Nephron progenitor cell (in vitro differentiated cells): ENCODE data around the gene MRTFA.
"Not testable (repeated sequence)": the region's sequence is repeated elsewhere in the genome, so short reads cannot be mapped to it uniquely, and the experiment has no call there.

Source experiments
- DNase-seq: peaks from one replicate; pipeline ENCODE4 v3.0.0; 2021
- H3K27ac Mint-ChIP-seq: 2 replicates; pipeline ENCODE4 v1.8.0; 2021; ENCODE audit warnings: mild to moderate bottlenecking, moderate library complexity, mixed read lengths
- H3K27me3 Mint-ChIP-seq: 2 replicates; pipeline ENCODE4 v1.8.0; 2021; ENCODE audit warnings: mild to moderate bottlenecking, low read depth, mixed read lengths; ENCODE audit not compliant: poor library complexity
- H3K36me3 Mint-ChIP-seq: 2 replicates; pipeline ENCODE4 v1.8.0; 2021; ENCODE audit warnings: low read depth, mixed read lengths
- H3K4me1 Mint-ChIP-seq: 2 replicates; pipeline ENCODE4 v1.8.0; 2021; ENCODE audit warnings: mixed read lengths
- H3K4me3 Mint-ChIP-seq: 2 replicates; pipeline ENCODE4 v1.8.0; 2021; ENCODE audit warnings: mild to moderate bottlenecking, moderate library complexity, mixed read lengths
- H3K9me3 Mint-ChIP-seq: 2 replicates; pipeline ENCODE4 v1.8.0; 2021; ENCODE audit warnings: mild to moderate bottlenecking, moderate library complexity, mixed read lengths
- CTCF ChIP-seq: fragments of 200-600 bp; sonication (generic); IDR thresholded peaks from 2 replicates; pipeline ENCODE4 v1.5.0; 2021; ENCODE audit warnings: antibody characterized with exemption

The MRTFA gene

GRCh38 chr22:40588726-40589125, 47.8 kb downstream of the MRTFA start:
- Mint-ChIP-seq H3K9me3 (peaks cover 8% of the 10 kb centered on the region), H3K27ac (no peak overlapping the region), H3K36me3 (peaks cover 45% of the 10 kb centered on the region), H3K4me3 (no peak overlapping the region), H3K4me1 (peaks cover 15% of the 10 kb centered on the region), H3K27me3 (no peaks in the 10 kb centered on the region)
- no peak for TF ChIP-seq CTCF
- no peak for DNase-seq

- Mint-ChIP-seq H3K27ac (no peak overlapping the region), H3K27me3 (no peaks in the 10 kb centered on the region), H3K4me3 (no peak overlapping the region), H3K36me3 (peaks cover 62% of the 10 kb centered on the region), H3K9me3 (peaks cover 23% of the 10 kb centered on the region), H3K4me1 (peaks cover 10% of the 10 kb centered on the region)
- DNase-seq = no peak
- TF ChIP-seq CTCF = no peak
These were observed 49.7 kb downstream of the MRTFA start for GRCh38 chr22:40586781-40587180.

GRCh38 chr22:40585310-40585751, 51.2 kb downstream of the MRTFA start:
- H3K27me3 Mint-ChIP-seq = no peaks in the 10 kb centered on the region
- TF ChIP-seq CTCF = no peak
- peaks cover 64% of the 10 kb centered on the region for H3K36me3 Mint-ChIP-seq
- DNase-seq = no peak
- peak overlapping the region; percentile 79 for H3K27ac Mint-ChIP-seq
- H3K9me3 Mint-ChIP-seq = peaks cover 24% of the 10 kb centered on the region
- peaks cover 10% of the 10 kb centered on the region for H3K4me1 Mint-ChIP-seq
- H3K4me3 Mint-ChIP-seq = no peak overlapping the region

- peaks cover 24% of the 10 kb centered on the region for H3K9me3 Mint-ChIP-seq
- DNase-seq, H3K4me3 Mint-ChIP-seq, H3K27me3 Mint-ChIP-seq: not testable (repeated sequence)
- H3K36me3 Mint-ChIP-seq = peaks cover 60% of the 10 kb centered on the region
- peaks cover 10% of the 10 kb centered on the region for H3K4me1 Mint-ChIP-seq
- H3K27ac Mint-ChIP-seq = peak overlapping the region; percentile 37
These were observed 51.8 kb downstream of the MRTFA start for GRCh38 chr22:40584766-40585165.

- no peaks in the 10 kb centered on the region for H3K27me3 Mint-ChIP-seq
- no peak overlapping the region for H3K27ac Mint-ChIP-seq
- TF ChIP-seq CTCF = no peak
These were observed 53.3 kb downstream of the MRTFA start for GRCh38 chr22:40583053-40583741.

GRCh38 chr22:40582063-40582462, 54.5 kb downstream of the MRTFA start:
- Mint-ChIP-seq H3K36me3 (peaks cover 48% of the 10 kb centered on the region), H3K4me3 (no peak overlapping the region), H3K4me1 (peaks cover 10% of the 10 kb centered on the region), H3K27me3 (no peaks in the 10 kb centered on the region), H3K27ac (no peak overlapping the region), H3K9me3 (peaks cover 24% of the 10 kb centered on the region)
- no peak for DNase-seq
- TF ChIP-seq CTCF = no peak

More at GRCh38 chr22:40583053-40583741, 53.3 kb downstream of the MRTFA start:
- Mint-ChIP-seq H3K4me1 (peaks cover 10% of the 10 kb centered on the region), H3K4me3 (no peak overlapping the region), H3K36me3 (peaks cover 56% of the 10 kb centered on the region), H3K9me3 (peaks cover 24% of the 10 kb centered on the region)
- no peak for DNase-seq
